Right lobe of liver (tissue), 4 donors: Measurements from ENCODE around the gene HOXD9.

Experiments used
- POLR2A ChIP-seq: fragments of 450-650 bp; IDR thresholded peaks from one replicate; pipeline ENCODE4 v1.6.1; 2017; ENCODE audit warnings: antibody characterized with exemption, mild to moderate bottlenecking
- TF ChIP-seq, protein P1 (sequence below), 4 donors: fragments of 200-600 bp in 3 of 4; fragments of 450-650 bp in 1 of 4; IDR thresholded peaks; one replicate each; pipeline versions ENCODE4 v1.5.1 to v1.8.0; 2016 to 2022; ENCODE audit warnings: antibody characterized with exemption in 4 of 4, mild to moderate bottlenecking in 2 of 4
- donor health status: DM: no; HTN: no; CAD: no.
- donor health status: DM: no; HTN: no; CAD: no.
- donor health status: DM: no; HTN: yes; CAD: no.

DNA sequence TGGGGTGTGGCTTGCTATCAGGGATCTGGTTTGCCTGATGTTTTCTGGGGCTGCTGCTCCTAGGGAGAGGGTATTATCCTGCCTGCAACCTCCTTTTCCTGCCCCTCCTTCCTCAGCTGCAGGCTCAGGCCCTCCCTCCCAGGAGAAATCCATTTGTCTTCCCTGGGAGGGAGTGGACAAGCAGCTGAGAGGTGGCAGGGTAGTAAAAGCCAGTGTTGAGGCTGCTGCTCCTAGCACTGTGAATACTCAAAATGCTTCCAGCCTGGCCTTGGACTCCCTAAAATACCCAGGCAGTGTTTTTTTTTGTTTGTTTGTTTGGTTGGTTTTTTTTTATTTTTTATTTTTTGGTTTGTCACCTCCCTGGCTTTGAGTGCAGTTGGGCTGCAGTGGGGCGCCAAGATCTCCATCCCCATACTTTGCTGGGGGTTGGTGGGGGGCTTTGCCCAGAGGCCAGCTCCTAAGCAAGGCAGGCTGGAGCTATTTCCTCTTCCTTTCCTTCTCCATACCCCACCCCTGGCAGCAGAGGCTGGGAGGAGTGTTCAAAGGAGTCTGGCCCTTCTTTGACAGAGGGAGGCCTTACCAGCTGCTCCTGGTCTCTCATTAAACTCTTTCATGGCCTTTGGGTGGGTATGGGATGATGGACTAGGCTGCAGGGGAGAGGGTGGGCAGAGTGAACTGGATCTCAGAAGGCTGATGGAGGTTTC lies 48.2 kb downstream of the HOXD9 start:
- TF ChIP-seq, protein P1, sequence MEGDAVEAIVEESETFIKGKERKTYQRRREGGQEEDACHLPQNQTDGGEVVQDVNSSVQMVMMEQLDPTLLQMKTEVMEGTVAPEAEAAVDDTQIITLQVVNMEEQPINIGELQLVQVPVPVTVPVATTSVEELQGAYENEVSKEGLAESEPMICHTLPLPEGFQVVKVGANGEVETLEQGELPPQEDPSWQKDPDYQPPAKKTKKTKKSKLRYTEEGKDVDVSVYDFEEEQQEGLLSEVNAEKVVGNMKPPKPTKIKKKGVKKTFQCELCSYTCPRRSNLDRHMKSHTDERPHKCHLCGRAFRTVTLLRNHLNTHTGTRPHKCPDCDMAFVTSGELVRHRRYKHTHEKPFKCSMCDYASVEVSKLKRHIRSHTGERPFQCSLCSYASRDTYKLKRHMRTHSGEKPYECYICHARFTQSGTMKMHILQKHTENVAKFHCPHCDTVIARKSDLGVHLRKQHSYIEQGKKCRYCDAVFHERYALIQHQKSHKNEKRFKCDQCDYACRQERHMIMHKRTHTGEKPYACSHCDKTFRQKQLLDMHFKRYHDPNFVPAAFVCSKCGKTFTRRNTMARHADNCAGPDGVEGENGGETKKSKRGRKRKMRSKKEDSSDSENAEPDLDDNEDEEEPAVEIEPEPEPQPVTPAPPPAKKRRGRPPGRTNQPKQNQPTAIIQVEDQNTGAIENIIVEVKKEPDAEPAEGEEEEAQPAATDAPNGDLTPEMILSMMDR (IDR thresholded peaks at IDR 0.05), result no peak
- TF ChIP-seq POLR2A, result no peak
